Stimulated activated CD8-positive, alpha-beta memory T cell treated with anti-CD3 and anti-CD28 coated beads, Interleukin-7, amount 100 ng/mL, for 1 hour (primary cell): ENCODE results near the gene LIAS.

ENCODE experiments used
- DNase-seq, 2 donors: peaks; one replicate each; pipeline ENCODE4 v3.0.0-alpha.2; 2020; ENCODE audit warnings: low read depth in 2 of 2

Gene LIAS

DNA sequence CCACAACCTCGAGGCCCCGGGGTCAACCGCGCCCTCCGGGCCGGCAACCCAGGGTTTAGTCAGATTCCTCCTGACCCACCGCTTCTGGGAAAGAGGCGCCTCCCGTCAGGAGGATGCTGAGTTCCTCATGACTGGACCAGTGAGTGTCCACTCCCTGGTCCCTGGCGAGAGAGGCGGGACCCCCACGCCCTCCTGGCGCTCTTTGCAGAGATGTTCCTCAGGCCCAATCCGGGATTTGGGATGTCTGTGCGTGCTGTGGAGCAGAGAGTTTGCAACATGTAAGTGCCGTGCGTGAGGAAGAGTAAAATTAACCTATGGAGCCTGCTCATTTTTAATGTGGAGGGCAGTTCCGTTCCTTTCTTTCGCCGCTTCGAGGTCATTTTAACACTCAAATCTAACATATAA, 69.2 kb downstream of the LIAS start:
- DNase-seq = no peak
